Prostate gland (tissue), 2 donors: ENCODE data around the gene IL1RAPL2. TPM values are rescaled to one million over a fixed set of nuclear protein-coding genes. Genes with fewer than 3 reads are reported as not detected.

ENCODE experiments used
- DNase-seq: peaks from one replicate; pipeline ENCODE4 v3.0.0-alpha.2; 2019; ENCODE audit warnings: low spot score
- H3K27ac ChIP-seq, 2 donors: fragments of 200-600 bp; sonication (generic); 2 replicates each; pipeline ENCODE4 v1.5.1; 2017 to 2019
- H3K27me3 ChIP-seq: fragments of 200-600 bp; sonication (generic); replicated peaks from 2 replicates; pipeline ENCODE4 v1.5.1; 2019; ENCODE audit not compliant: insufficient read depth
- H3K36me3 ChIP-seq, 2 donors: fragments of 200-600 bp; sonication (generic); 1 replicate in 1 of 2; 2 replicates in 1 of 2; pipeline versions ENCODE4 v1.5.1 to v1.8.1; 2017 to 2019
- H3K4me1 ChIP-seq: fragments of 200-600 bp; sonication (generic); replicated peaks from 2 replicates; pipeline ENCODE4 v1.5.1; 2019
- H3K4me3 ChIP-seq, 2 donors: fragments of 200-600 bp; sonication (generic); 2 replicates each; pipeline ENCODE4 v1.5.1; 2017 to 2019
- H3K9me3 ChIP-seq: fragments of 200-600 bp; sonication (generic); 2 replicates; pipeline ENCODE4 v1.5.1; 2017
- POLR2A ChIP-seq: fragments of 450-650 bp; IDR thresholded peaks from one replicate; pipeline ENCODE4 v1.6.1; 2016; ENCODE audit warnings: antibody characterized with exemption, mild to moderate bottlenecking
- POLR2AphosphoS5 ChIP-seq: sonication (generic); formaldehyde crosslinking; IDR thresholded peaks from one replicate; pipeline ENCODE4 v1.6.1; 2017; ENCODE audit warnings: antibody characterized with exemption
- WGBS: methylation state at CpG from one replicate; pipeline ENCODE4 v1.1.5; 2018; 5-methylcytosine and 5-hydroxymethylcytosine counted together
- intact Hi-C: fragments of 100-400 bp; cut with DNase I; formaldehyde crosslinking; loops from one replicate; pipeline ENCODE4 v1.14.2; 2022
- total RNA-seq, 2 donors: library from RNA; depleted of rRNA; stranded (reverse); fragments of >200 nt; gene quantifications; one replicate each; pipeline ENCODE4 v1.1.0, GENCODE V29; 2016
- TF ChIP-seq, protein P1 (sequence below), 4 experiments: fragments of 200-600 bp in 2 of 4; fragments of 450-650 bp in 2 of 4; sonication (generic) in 2 of 4; IDR thresholded peaks; 1 replicate in 3 of 4; 2 replicates in 1 of 4; pipeline ENCODE4 v1.5.1; 2016 to 2019; ENCODE audit warnings: antibody characterized with exemption in 4 of 4, mild to moderate bottlenecking in 2 of 4, moderate library complexity in 2 of 4

IL1RAPL2 gene
- total RNA-seq, 2 donors from 2014 or later: 0.51 TPM; not detected in 1

DNA sequence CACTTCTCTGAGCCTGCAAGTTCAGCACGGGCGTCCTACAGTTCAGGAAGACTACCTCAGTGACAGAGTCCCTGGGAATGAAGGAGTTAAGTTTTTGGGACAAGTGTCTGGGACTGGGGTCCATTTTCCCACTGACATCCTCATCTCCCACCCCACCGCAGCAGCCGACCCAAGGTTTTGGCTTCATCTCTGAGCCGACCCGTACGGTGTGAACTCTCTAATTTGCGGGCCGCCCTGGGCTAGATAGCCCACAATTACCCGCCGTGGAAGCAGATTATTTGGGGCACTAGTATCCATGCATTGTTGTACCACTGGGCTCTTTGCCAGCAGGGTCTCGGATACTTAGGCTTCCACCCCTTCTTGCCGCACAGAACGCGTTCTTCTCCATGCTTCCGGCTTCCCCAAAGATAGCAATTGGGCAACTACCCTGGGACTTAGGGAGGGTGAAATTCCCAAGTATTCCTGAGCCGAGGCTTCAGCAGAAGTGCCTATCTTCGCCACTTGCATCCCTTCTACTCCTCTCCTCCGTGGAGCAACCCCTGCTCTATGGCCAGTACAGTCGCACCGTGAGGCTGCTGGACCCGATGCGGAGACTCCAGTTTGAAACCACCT is 2.4 kb downstream of the IL1RAPL2 start:
- TF ChIP-seq, protein P1, sequence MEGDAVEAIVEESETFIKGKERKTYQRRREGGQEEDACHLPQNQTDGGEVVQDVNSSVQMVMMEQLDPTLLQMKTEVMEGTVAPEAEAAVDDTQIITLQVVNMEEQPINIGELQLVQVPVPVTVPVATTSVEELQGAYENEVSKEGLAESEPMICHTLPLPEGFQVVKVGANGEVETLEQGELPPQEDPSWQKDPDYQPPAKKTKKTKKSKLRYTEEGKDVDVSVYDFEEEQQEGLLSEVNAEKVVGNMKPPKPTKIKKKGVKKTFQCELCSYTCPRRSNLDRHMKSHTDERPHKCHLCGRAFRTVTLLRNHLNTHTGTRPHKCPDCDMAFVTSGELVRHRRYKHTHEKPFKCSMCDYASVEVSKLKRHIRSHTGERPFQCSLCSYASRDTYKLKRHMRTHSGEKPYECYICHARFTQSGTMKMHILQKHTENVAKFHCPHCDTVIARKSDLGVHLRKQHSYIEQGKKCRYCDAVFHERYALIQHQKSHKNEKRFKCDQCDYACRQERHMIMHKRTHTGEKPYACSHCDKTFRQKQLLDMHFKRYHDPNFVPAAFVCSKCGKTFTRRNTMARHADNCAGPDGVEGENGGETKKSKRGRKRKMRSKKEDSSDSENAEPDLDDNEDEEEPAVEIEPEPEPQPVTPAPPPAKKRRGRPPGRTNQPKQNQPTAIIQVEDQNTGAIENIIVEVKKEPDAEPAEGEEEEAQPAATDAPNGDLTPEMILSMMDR (IDR thresholded peaks at IDR 0.05): no peak
- TF ChIP-seq POLR2A (no peak), POLR2AphosphoS5 (no peak)
- 5% methylated on average over 13 of the region's 23 CpGs for WGBS
- intact Hi-C loops: loop anchor here (5.0 to 10.0 kb wide), 2 partner anchors 356 to 624 kb away; no protein-coding TSS in a partner anchor
- H3K27ac ChIP-seq: no peak overlapping the region
- H3K4me1 ChIP-seq: no peaks in the 10 kb centered on the region
- H3K9me3 ChIP-seq: no peaks in the 10 kb centered on the region
- H3K27me3 ChIP-seq: no peaks in the 10 kb centered on the region
- no peak overlapping the region for H3K4me3 ChIP-seq
- DNase-seq: no peak
- H3K36me3 ChIP-seq: no peaks in the 10 kb centered on the region

DNA sequence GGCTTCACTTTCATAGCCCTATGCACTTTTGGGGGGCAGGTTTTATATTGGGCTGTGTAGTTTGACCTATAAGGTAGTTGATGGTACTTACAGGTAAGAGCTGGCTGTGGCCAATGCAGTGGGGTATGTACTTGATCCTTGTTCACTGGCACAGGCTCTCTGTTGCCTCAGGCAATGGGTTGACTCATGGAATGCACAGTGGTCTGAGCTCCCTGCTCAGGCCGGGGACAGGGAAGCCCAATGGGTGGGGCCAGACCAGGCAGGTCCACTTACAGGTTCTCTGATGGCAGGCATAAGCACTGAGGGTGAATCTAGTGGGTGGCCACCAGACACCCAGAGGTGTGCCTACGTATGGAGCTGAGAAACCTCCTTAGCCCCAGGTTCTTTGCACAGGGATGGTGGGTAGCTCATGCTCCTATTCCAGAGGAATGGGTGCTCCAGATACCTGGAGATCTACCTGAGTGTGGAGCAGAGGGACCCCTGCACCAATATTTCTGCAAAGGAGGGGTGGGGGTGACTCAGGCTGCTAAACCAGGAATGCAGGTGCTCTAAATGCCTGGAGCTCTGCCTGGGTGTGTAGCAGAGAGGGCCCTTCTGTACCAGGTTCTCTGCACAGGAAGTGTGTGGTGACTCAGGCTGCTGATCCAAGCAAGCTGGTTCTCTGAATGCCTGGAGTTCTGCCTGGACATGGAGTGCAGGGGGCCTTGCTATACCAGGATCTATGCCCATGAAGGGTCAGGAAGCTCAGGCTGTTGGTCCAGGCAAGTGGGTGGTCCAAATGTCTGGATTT is 52.3 kb downstream of the IL1RAPL2 start:
- WGBS: no CpG with 5 or more reads among the region's 2 CpGs
- intact Hi-C loops: no loop called here
- Histone ChIP-seq H3K9me3 (no peaks in the 10 kb centered on the region), H3K27me3 (no peaks in the 10 kb centered on the region), H3K4me3 (no peak overlapping the region), H3K4me1 (no peaks in the 10 kb centered on the region), H3K36me3 (no peaks in the 10 kb centered on the region), H3K27ac (no peak overlapping the region)
- DNase-seq: no peak
- TF ChIP-seq, protein P1 (IDR thresholded peaks at IDR 0.05): no peak
- TF ChIP-seq POLR2AphosphoS5 (no peak), POLR2A (no peak)

DNA sequence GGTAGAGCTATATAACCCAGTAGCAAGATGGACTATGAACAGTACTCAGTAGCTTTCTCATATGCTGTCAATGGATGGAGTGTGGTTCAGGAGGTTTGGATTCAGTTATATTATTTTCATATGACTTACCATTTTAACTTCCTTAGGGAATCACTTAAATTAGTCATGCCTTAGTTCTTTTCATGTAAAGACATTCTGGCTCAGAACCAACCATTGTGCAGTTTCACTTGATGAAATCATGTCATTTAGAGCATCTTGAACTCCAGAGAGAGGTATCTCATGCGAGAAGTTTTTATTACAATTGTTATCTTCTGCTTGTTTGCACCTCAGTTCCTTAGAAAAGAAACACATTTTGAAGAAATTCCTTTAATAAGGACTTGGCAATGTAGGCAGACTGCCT is 55.8 kb downstream of the IL1RAPL2 start:
- Histone ChIP-seq H3K4me1 (no peaks in the 10 kb centered on the region), H3K27me3 (no peaks in the 10 kb centered on the region), H3K36me3 (no peaks in the 10 kb centered on the region), H3K4me3 (no peak overlapping the region), H3K27ac (no peak overlapping the region), H3K9me3 (no peaks in the 10 kb centered on the region)
- intact Hi-C loops: no loop called here
- no peak for DNase-seq
- 62% methylated on average over 1 of the region's 1 CpG for WGBS
- TF ChIP-seq POLR2AphosphoS5 (no peak), POLR2A (no peak)
- TF ChIP-seq, protein P1 (IDR thresholded peaks at IDR 0.05): no peak

DNA sequence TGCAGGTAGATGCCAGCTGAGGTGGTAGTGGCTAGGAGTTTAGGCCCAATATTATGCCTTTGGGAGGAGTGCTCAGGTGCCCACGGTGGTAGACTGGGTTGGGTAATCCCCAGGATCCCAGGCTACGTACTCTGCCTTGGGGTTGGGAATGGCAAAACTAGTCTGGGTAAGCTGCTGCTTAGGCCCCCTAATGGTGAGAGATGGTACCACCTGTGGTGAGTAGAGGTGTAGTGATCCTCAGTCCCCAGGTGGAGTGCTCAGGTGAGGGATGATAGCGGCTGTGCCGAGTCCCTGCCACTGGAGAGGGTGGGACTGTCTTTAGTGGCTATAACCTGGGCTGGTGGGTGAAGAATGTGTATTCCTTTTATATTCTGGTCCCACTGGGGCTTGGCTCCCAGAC is 75.2 kb downstream of the IL1RAPL2 start:
- no peak for DNase-seq
- no peaks in the 10 kb centered on the region for H3K9me3 ChIP-seq
- H3K4me1 ChIP-seq: no peaks in the 10 kb centered on the region
- H3K36me3 ChIP-seq: no peaks in the 10 kb centered on the region
- 78% methylated on average over 4 of the region's 4 CpGs for WGBS
- intact Hi-C loops: no loop called here
- TF ChIP-seq POLR2AphosphoS5 (no peak), POLR2A (no peak)
- TF ChIP-seq, protein P1 (IDR thresholded peaks at IDR 0.05): no peak
- H3K27ac ChIP-seq: no peak overlapping the region
- no peaks in the 10 kb centered on the region for H3K27me3 ChIP-seq
- no peak overlapping the region for H3K4me3 ChIP-seq
